Tibial nerve (tissue), 3 donors: ENCODE results near the gene OR2T10.
"Not testable (repeated sequence)": the region's sequence is repeated elsewhere in the genome, so short reads cannot be mapped to it uniquely, and the experiment has no call there.

ENCODE experiments used
- POLR2A ChIP-seq, 2 donors: fragments of 450-650 bp; IDR thresholded peaks; one replicate each; pipeline ENCODE4 v1.6.1; 2017; ENCODE audit warnings: antibody characterized with exemption in 2 of 2, mild to moderate bottlenecking in 2 of 2, moderate library complexity in 2 of 2
- TF ChIP-seq, protein P1 (sequence below), 5 experiments: fragments of 200-600 bp in 3 of 5; fragments of 450-650 bp in 2 of 5; sonication (generic) in 3 of 5; IDR thresholded peaks; one replicate each; pipeline ENCODE4 v1.5.1; 2016 to 2019; ENCODE audit warnings: antibody characterized with exemption in 5 of 5, mild to moderate bottlenecking in 3 of 5, moderate library complexity in 2 of 5

DNA sequence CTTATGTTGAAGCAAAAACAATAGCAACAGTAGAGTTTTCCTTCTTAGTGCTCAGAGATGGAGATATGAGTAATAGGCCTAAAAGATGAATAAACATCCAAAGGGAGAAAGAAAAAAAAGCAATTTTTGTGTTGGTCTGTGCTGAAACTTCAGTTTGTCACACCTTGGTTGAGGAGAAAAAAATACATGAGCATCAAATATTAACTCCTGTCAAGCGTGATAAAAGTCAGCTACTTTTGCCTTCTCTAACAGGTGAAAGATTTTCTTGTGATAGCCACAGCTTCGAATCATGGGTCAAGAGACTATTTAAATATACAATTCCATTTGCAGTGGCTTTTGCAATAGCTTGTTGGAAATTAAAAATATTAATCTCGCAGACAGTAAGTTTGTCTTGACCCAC lies 43.4 kb upstream of the OR2T10 start:
- TF ChIP-seq POLR2A (IDR thresholded peaks at IDR 0.05) = not testable (repeated sequence)
- TF ChIP-seq, protein P1, sequence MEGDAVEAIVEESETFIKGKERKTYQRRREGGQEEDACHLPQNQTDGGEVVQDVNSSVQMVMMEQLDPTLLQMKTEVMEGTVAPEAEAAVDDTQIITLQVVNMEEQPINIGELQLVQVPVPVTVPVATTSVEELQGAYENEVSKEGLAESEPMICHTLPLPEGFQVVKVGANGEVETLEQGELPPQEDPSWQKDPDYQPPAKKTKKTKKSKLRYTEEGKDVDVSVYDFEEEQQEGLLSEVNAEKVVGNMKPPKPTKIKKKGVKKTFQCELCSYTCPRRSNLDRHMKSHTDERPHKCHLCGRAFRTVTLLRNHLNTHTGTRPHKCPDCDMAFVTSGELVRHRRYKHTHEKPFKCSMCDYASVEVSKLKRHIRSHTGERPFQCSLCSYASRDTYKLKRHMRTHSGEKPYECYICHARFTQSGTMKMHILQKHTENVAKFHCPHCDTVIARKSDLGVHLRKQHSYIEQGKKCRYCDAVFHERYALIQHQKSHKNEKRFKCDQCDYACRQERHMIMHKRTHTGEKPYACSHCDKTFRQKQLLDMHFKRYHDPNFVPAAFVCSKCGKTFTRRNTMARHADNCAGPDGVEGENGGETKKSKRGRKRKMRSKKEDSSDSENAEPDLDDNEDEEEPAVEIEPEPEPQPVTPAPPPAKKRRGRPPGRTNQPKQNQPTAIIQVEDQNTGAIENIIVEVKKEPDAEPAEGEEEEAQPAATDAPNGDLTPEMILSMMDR (IDR thresholded peaks at IDR 0.05) = not testable (repeated sequence)
